ENCODE measurements around the gene PHF12. TPM values are rescaled to one million over a fixed set of nuclear protein-coding genes. Genes with fewer than 3 reads are reported as not detected.

PHF12 gene
- total and polyA plus RNA-seq, 2 of the 8 experiments (the other 6 are each of a cell fraction or from before 2014, with no cell fraction given), result 38.8 to 65.7 TPM

DNA sequence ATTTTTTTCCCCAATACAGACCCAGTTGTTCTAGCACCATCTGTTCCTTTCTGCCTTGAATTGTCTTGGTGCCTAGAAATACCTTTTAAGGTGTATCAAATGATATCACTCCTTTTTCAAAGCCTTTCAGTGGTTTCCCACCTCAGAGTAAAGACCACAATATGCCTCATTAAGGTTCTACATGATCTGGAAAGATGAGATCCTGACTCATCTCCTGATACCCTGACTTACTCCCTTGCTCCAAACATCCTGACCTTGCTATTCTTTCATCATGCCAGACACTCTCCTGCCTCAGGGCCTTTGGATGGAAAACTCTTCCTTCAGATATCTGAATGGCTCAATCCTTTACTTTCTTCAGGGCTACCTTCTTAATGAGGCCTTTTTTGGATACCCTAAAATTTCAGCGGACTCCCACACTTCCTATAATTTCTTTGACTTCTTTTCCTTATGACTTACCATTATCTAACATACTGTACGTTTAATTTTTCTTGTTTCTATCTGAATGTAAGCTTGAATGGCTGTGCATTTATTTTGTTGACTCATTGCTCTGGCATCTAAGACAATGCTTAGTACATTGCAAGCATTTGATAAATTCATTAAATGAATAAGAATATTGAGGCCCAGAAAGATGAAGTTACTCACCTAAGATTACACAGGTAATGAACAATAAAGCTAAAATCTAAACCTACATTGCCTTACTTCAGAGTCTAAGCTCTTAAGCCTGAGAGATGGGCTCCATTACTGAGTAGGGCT is 73.0 kb downstream of the PHF12 start (continued):
- TF ChIP-seq ZNF274 (IDR thresholded peaks at IDR 0.05; ENCODE audit: borderline replicate concordance, extremely low read depth, low read length) (no peak), CBX8 (IDR thresholded peaks at IDR 0.05; ENCODE audit: borderline replicate concordance, low read depth, low read length) (no peak), MAFK (IDR thresholded peaks at IDR 0.05; ENCODE audit: low read depth, low read length) (no peak)
- TF ChIP-seq, protein P1, sequence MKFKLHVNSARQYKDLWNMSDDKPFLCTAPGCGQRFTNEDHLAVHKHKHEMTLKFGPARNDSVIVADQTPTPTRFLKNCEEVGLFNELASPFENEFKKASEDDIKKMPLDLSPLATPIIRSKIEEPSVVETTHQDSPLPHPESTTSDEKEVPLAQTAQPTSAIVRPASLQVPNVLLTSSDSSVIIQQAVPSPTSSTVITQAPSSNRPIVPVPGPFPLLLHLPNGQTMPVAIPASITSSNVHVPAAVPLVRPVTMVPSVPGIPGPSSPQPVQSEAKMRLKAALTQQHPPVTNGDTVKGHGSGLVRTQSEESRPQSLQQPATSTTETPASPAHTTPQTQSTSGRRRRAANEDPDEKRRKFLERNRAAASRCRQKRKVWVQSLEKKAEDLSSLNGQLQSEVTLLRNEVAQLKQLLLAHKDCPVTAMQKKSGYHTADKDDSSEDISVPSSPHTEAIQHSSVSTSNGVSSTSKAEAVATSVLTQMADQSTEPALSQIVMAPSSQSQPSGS (IDR thresholded peaks at IDR 0.05; ENCODE audit: low read length), result no peak
